ENCODE measurements around the gene CYRIA. TPM values are rescaled to one million over a fixed set of nuclear protein-coding genes. Genes with fewer than 3 reads are reported as not detected.

The CYRIA gene
- total RNA-seq: 29.4 TPM
- long read RNA-seq, full-length matches to known transcripts: 30 of 49 reads
- long read RNA-seq, partial matches to known transcripts: 5 of 49 reads
- long read RNA-seq, other reads (novel, unspliced or antisense): 14 of 49 reads

GRCh38 chr2:16665748-16666448 is at the start of gene CYRIA:
TSS of gene CYRIA (minus strand) at chr2:16665834. CDS start at chr2:16588119, 77,715 bp downstream.
- ATAC-seq: peak; percentile 75 to 80
- Histone ChIP-seq H3K27ac (peak within 1 kb of the TSS; percentile 80), H3K36me3 (no peaks in the 10 kb centered on the region), H3K9me3 (no peaks in the 10 kb centered on the region), H3K27me3 (ENCODE audit: low read depth) (no peaks in the 10 kb centered on the region), H3K4me1 (peaks cover 53% of the 10 kb centered on the region), H3K4me3 (peak within 1 kb of the TSS; percentile 72)
- intact Hi-C loops (cut with DNase I): no loop called here
- TF ChIP-seq, protein P1, sequence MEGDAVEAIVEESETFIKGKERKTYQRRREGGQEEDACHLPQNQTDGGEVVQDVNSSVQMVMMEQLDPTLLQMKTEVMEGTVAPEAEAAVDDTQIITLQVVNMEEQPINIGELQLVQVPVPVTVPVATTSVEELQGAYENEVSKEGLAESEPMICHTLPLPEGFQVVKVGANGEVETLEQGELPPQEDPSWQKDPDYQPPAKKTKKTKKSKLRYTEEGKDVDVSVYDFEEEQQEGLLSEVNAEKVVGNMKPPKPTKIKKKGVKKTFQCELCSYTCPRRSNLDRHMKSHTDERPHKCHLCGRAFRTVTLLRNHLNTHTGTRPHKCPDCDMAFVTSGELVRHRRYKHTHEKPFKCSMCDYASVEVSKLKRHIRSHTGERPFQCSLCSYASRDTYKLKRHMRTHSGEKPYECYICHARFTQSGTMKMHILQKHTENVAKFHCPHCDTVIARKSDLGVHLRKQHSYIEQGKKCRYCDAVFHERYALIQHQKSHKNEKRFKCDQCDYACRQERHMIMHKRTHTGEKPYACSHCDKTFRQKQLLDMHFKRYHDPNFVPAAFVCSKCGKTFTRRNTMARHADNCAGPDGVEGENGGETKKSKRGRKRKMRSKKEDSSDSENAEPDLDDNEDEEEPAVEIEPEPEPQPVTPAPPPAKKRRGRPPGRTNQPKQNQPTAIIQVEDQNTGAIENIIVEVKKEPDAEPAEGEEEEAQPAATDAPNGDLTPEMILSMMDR (IDR thresholded peaks at IDR 0.05): no peak
- peak; percentile 77 for DNase-seq

DNA sequence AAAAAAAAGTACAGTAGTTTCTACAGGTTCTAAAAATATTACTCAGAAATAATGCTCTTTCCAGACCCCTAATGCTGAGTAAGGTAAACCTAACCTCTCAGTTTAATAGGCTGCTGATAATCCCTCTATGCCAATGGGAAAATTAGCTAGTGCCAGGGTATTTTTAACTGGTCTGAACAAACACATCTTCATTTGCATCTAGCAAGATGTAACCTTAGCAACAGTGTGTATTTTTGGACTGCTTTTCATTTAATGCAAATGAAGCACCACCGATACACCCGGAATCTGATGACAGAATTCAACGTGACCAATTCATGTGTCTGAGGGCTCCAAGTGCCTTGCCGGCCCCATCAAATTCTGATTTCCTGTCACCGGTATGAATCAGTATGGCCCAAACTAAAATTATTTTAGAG is 47.4 kb upstream of the CYRIA start:
- Histone ChIP-seq H3K27ac (no peak overlapping the region), H3K4me1 (peaks cover 8% of the 10 kb centered on the region), H3K9me3 (no peaks in the 10 kb centered on the region), H3K36me3 (no peaks in the 10 kb centered on the region), H3K4me3 (no peak overlapping the region), H3K27me3 (ENCODE audit: low read depth) (no peaks in the 10 kb centered on the region)
- intact Hi-C loops (cut with DNase I): no loop called here
- TF ChIP-seq, protein P1 (IDR thresholded peaks at IDR 0.05): no peak
- ATAC-seq (no peak), DNase-seq (no peak)

- Histone ChIP-seq H3K36me3 (no peaks in the 10 kb centered on the region), H3K27me3 (ENCODE audit: low read depth) (no peaks in the 10 kb centered on the region), H3K4me3 (no peak overlapping the region), H3K4me1 (no peaks in the 10 kb centered on the region), H3K9me3 (no peaks in the 10 kb centered on the region), H3K27ac (no peak overlapping the region)
- ATAC-seq (peak; percentile 29), DNase-seq (no peak)
- TF ChIP-seq, protein P1 (IDR thresholded peaks at IDR 0.05): no peak
- intact Hi-C loops (cut with DNase I): no loop called here
These were observed 44.1 kb upstream of the CYRIA start for GRCh38 chr2:16709769-16710168.

- intact Hi-C loops (cut with DNase I): no loop called here
- Histone ChIP-seq H3K4me3 (no peak overlapping the region), H3K4me1 (no peaks in the 10 kb centered on the region), H3K36me3 (no peaks in the 10 kb centered on the region), H3K9me3 (no peaks in the 10 kb centered on the region), H3K27me3 (ENCODE audit: low read depth) (no peaks in the 10 kb centered on the region), H3K27ac (no peak overlapping the region)
- TF ChIP-seq, protein P1 (IDR thresholded peaks at IDR 0.05): no peak
- ATAC-seq: no peak
- no peak for DNase-seq
These were observed 42.5 kb upstream of the CYRIA start for GRCh38 chr2:16708173-16708572.

DNA sequence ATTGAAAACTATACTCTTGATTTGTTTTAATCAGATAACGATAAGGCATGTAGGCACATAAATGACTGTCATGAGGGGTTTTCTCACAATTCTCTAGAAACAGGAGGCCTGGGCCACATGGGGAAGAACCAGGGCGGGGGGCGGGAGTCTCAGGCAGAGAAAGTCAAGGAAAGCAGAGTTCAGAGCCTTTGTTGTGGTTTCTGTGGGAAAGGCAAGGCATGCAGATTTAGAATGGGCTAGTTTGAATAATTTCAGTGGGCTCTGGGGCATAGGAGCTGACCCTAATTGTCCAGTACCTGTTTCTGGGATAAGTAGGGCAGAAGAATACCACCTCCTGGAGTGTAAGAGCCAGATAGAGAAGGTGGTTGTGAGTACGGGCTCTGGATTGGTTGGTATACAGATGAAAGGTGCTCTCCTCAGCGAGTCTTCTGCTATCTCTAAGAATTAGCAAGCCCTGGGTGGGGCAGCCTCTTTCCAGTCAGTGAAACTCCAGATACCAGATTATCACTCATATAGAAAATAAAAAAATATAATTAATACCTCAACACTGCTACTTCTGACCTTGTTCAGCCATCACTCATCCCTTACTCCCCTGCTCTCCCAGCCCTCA is 41.5 kb upstream of the CYRIA start:
- ATAC-seq: no peak
- Histone ChIP-seq H3K27me3 (ENCODE audit: low read depth) (no peaks in the 10 kb centered on the region), H3K4me3 (no peak overlapping the region), H3K4me1 (no peaks in the 10 kb centered on the region), H3K9me3 (no peaks in the 10 kb centered on the region), H3K27ac (no peak overlapping the region), H3K36me3 (no peaks in the 10 kb centered on the region)
- intact Hi-C loops (cut with DNase I): no loop called here
- DNase-seq: no peak
- TF ChIP-seq, protein P1 (IDR thresholded peaks at IDR 0.05): no peak
